ENCODE data around the gene KCTD10.

- no peak for TF ChIP-seq POLR2AphosphoS5 (IDR thresholded peaks at IDR 0.05)
- no peak for TF ChIP-seq CTCF (IDR thresholded peaks at IDR 0.05)
- TF ChIP-seq EP300 (IDR thresholded peaks at IDR 0.05): no peak
- TF ChIP-seq POLR2A (IDR thresholded peaks at IDR 0.05): no peak
These were observed 58.1 kb downstream of the KCTD10 start for GRCh38 chr12:109418848-109419480.
